Heart left ventricle (tissue), 16 donors: ENCODE results near the gene LAGE3. TPM values are rescaled to one million over a fixed set of nuclear protein-coding genes. Genes with fewer than 3 reads are reported as not detected.

Experiments
- ATAC-seq, 4 donors: fragments of 200-7000 bp; cut with Tn5 transposase; one replicate each; pipeline ENCODE4 v1.9.1; 2020 to 2022; ENCODE audit warnings: moderate library complexity in 4 of 4, mild to moderate bottlenecking in 3 of 4, moderate number of reproducible peaks in 1 of 4
- DNase-seq, 5 donors: peaks; one replicate each; pipeline ENCODE4 v3.0.0-alpha.2; 2020
- H3K27ac ChIP-seq, 12 donors: fragments of 200-600 bp; sonication (generic) in 4 of 12; one replicate each; pipeline versions ENCODE4 v1.5.0 to v1.8.0; 2016 to 2022; ENCODE audit warnings: mild to moderate bottlenecking in 2 of 12
- H3K27me3 ChIP-seq, 9 donors: fragments of 200-600 bp; sonication (generic) in 2 of 9; one replicate each; pipeline versions ENCODE4 v1.5.1 to v1.8.0; 2016 to 2022; ENCODE audit warnings: mild to moderate bottlenecking in 3 of 9
- H3K36me3 ChIP-seq, 9 donors: fragments of 200-600 bp; sonication (generic) in 2 of 9; one replicate each; pipeline versions ENCODE4 v1.5.0 to v1.8.0; 2018 to 2022; ENCODE audit warnings: mild to moderate bottlenecking in 2 of 9
- H3K4me1 ChIP-seq, 12 donors: fragments of 200-600 bp; sonication (generic) in 4 of 12; one replicate each; pipeline versions ENCODE4 v1.5.0 to v1.8.0; 2016 to 2022; ENCODE audit warnings: mild to moderate bottlenecking in 3 of 12
- H3K4me3 ChIP-seq, 12 donors: fragments of 200-600 bp; sonication (generic) in 4 of 12; one replicate each; pipeline versions ENCODE4 v1.5.0 to v1.8.0; 2017 to 2022; ENCODE audit warnings: mild to moderate bottlenecking in 9 of 12, moderate library complexity in 4 of 12
- H3K9me3 ChIP-seq, 12 donors: fragments of 200-600 bp; sonication (generic) in 4 of 12; one replicate each; pipeline versions ENCODE4 v1.5.0 to v1.8.0; 2016 to 2022; ENCODE audit warnings: mild to moderate bottlenecking in 1 of 12
- POLR2A ChIP-seq, 2 donors: fragments of 450-650 bp; IDR thresholded peaks; one replicate each; pipeline ENCODE4 v1.6.1; 2017; ENCODE audit warnings: antibody characterized with exemption in 2 of 2, mild to moderate bottlenecking in 2 of 2, moderate library complexity in 2 of 2
- WGBS, 4 donors: extraction: QIAGEN DNeasy Blood & Tissue Kit in 2 of 4; methylation state at CpG; one replicate each; pipeline versions ENCODE4 v1.1.5 to v1.1.7; 2013 to 2018; 5-methylcytosine and 5-hydroxymethylcytosine counted together
- intact Hi-C, 10 donors: fragments of 100-400 bp; cut with DNase I; formaldehyde crosslinking; loops; one replicate each; pipeline versions ENCODE4 v1.11.1 to v1.14.2; 2022
- polyA plus RNA-seq, 2 donors: library from polyadenylated mRNA; stranded (reverse); fragments of 200-250 nt; gene quantifications; one replicate each; pipeline ENCODE4 v1.2.3, GENCODE V29; 2013
- total RNA-seq, 9 donors: library from RNA; depleted of rRNA in 2 of 9; stranded (reverse); fragments of >200 nt in 2 of 9; fragmentation: NEBNext Ultra II Directional in 3 of 9; extraction: Animal tissue kit (Norgen Biotek cat#: 25700) in 3 of 9; gene quantifications; one replicate each; pipeline versions ENCODE4 v1.1.0 to v1.2.4, GENCODE V29; 2016 to 2023
- TF ChIP-seq, protein P1 (sequence below), 12 donors: fragments of 200-600 bp; sonication (generic) in 4 of 12; IDR thresholded peaks; one replicate each; pipeline versions ENCODE4 v1.5.0 to v1.8.0; 2018 to 2022; ENCODE audit warnings: antibody characterized with exemption in 12 of 12, mild to moderate bottlenecking in 5 of 12
- donor health status: ischemic (EF 13 %, LVEDD 7.1; RV severe dilation, severe dysfunction).
- donor health status: healthy with polysubstance abuse.
- donor health status: DM: no; HTN: yes; CAD: no.
- donor health status: DM: no; HTN: no; CAD: no.
- donor health status: ischemic (EF 25% LVEDD 6.9; RV normal size, moderate dysfunction).
- donor health status: ischemic (EF 25% LVEDD 5.7; RV mildly dilated, moderate dysfunction).
- donor health status: healthy.
- donor health status: DM: yes; HTN: yes; CAD: no.
- donor health status: ischemic (EF 35%, LVEDD 5.7; RV mildly dilated, moderate dysfunction).
- donor health status: nonischemic (EF 11% LVEDD 7.7; RV severe dilation, severe dysfunction).
- donor health status: DM: yes; HTN: yes; CAD: no.
- donor health status: PGD.
- donor health status: ischemic (EF 29% LVEDD 5.4; RV normal size, mild dysfunction).
- donor health status: nonischemic (EF 23%, LVEDD 6.1; RV moderate dilation, normal function).

LAGE3 gene
- total and polyA plus RNA-seq, 11 donors = 15.1 to 26.8 (median 18.9) TPM

DNA sequence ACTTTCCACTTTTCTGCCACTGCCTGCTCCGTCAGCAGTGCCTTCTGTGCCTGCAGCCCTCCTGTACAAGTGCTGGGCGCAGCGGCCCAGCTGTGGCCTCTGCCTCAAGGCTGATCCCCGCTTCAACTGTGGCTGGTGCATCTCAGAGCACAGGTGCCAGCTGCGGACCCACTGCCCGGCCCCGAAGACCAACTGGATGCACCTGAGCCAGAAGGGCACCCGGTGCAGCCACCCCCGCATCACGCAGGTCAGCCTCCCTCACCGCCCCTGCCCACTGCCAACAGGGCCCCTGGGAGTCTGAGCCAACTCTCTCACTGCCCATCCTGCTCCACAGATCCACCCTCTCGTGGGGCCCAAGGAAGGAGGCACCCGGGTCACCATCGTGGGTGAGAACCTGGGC is 13.5 kb downstream of the LAGE3 start:
- ATAC-seq (no peak), DNase-seq (peak in 1 of 5 donors; percentile 26)
- WGBS, 4 donors = 79 to 95% (median 89%) methylated on average over 10 to 14 of the region's 14 CpGs
- Histone ChIP-seq H3K27ac (no peak overlapping the region), H3K4me3 (no peak overlapping the region), H3K4me1 (no peaks in the 10 kb centered on the region), H3K27me3 (no peaks in the 10 kb centered on the region), H3K9me3 (no peaks in the 10 kb centered on the region), H3K36me3 (peaks cover 0 to 55% (median 4%) of the 10 kb centered on the region in 9 donors)
- intact Hi-C loops = no loop called here
- TF ChIP-seq, protein P1, sequence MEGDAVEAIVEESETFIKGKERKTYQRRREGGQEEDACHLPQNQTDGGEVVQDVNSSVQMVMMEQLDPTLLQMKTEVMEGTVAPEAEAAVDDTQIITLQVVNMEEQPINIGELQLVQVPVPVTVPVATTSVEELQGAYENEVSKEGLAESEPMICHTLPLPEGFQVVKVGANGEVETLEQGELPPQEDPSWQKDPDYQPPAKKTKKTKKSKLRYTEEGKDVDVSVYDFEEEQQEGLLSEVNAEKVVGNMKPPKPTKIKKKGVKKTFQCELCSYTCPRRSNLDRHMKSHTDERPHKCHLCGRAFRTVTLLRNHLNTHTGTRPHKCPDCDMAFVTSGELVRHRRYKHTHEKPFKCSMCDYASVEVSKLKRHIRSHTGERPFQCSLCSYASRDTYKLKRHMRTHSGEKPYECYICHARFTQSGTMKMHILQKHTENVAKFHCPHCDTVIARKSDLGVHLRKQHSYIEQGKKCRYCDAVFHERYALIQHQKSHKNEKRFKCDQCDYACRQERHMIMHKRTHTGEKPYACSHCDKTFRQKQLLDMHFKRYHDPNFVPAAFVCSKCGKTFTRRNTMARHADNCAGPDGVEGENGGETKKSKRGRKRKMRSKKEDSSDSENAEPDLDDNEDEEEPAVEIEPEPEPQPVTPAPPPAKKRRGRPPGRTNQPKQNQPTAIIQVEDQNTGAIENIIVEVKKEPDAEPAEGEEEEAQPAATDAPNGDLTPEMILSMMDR (IDR thresholded peaks at IDR 0.05) = no peak
- TF ChIP-seq POLR2A (IDR thresholded peaks at IDR 0.05) = no peak

- H3K27me3 ChIP-seq = no peaks in the 10 kb centered on the region
- DNase-seq (peak in 1 of 5 donors; percentile 30), ATAC-seq (no peak)
- H3K27ac ChIP-seq = no peak overlapping the region
- no peak overlapping the region for H3K4me3 ChIP-seq
- H3K4me1 ChIP-seq = peaks cover 0 to 2% (median 0%) of the 10 kb centered on the region in 12 donors
- H3K9me3 ChIP-seq = no peaks in the 10 kb centered on the region
- 90 to 95% (median 94%) methylated on average over 27 to 28 of the region's 28 CpGs for WGBS, 4 donors
- TF ChIP-seq, protein P1 (IDR thresholded peaks at IDR 0.05) = no peak
- no peak for TF ChIP-seq POLR2A (IDR thresholded peaks at IDR 0.05)
- peaks cover 0 to 48% (median 4%) of the 10 kb centered on the region in 9 donors for H3K36me3 ChIP-seq
- intact Hi-C loops = no loop called here
Measured at GRCh38 chrX:154464806-154465365, 14.2 kb downstream of the LAGE3 start.

DNA sequence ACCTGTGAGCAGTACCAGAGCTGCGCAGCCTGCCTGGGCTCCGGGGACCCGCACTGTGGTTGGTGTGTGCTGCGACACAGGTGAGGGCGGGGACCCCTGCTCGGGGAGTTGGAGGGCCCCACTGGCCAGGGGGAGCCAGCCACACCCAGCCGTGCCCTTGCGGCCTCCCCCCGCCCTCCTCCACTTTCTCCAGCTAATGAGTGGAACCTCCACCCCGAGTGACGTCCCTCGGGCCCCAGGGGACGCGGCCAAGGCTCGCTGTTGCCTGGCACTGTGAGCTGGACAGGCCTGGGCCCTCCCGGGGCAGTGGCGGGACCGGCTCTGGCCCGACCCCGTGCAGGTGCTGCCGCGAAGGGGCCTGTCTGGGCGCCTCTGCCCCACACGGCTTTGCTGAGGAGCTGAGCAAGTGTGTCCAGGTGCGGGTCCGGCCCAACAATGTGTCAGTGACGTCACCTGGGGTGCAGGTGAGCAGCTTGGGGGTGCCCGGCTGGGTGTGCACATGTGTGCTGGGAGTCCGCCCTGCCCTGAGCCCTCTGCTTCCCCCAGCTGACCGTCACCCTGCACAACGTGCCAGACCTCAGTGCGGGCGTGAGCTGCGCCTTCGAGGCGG is 15.4 kb downstream of the LAGE3 start:
- Histone ChIP-seq H3K4me3 (no peak overlapping the region), H3K9me3 (no peaks in the 10 kb centered on the region), H3K27ac (no peak overlapping the region), H3K27me3 (no peaks in the 10 kb centered on the region), H3K4me1 (peaks cover 0 to 10% (median 0%) of the 10 kb centered on the region in 12 donors), H3K36me3 (peaks cover 0 to 39% (median 4%) of the 10 kb centered on the region in 9 donors)
- intact Hi-C loops = no loop called here
- no peak for ATAC-seq
- peak in 1 of 5 donors; percentile 48 for DNase-seq
- 86 to 95% (median 91%) methylated on average over 19 to 36 of the region's 36 CpGs for WGBS, 4 donors
- TF ChIP-seq, protein P1 (IDR thresholded peaks at IDR 0.05) = no peak
- no peak for TF ChIP-seq POLR2A (IDR thresholded peaks at IDR 0.05)

DNA sequence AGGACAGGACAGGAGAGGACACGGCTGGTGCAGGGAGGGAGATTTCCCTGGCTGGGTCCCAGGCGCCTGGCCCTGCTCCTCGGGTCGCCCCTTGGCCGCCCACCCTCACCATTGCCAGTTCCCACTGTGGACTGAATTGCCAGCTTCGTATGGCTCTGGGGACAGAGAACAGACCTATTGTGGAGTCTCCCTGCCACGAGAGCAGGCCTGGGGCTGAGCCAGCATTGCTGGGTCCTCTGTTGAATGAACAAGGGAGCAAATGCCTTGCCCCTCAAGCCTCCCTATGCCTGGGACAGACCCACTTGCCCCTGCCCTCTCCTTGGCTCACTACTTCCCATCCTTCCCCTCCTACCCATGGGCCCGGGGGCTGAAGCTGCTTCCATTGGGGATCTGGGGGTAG is 16.7 kb downstream of the LAGE3 start:
- Histone ChIP-seq H3K27ac (no peak overlapping the region), H3K27me3 (no peaks in the 10 kb centered on the region), H3K4me1 (peaks cover 0 to 13% (median 0%) of the 10 kb centered on the region in 12 donors), H3K36me3 (peaks cover 0 to 32% (median 3%) of the 10 kb centered on the region in 9 donors), H3K9me3 (no peaks in the 10 kb centered on the region), H3K4me3 (no peak overlapping the region)
- intact Hi-C loops = no loop called here
- 76 to 82% (median 78%) methylated on average over 8 of the region's 8 CpGs for WGBS, 4 donors
- TF ChIP-seq, protein P1 (IDR thresholded peaks at IDR 0.05) = no peak
- no peak for TF ChIP-seq POLR2A (IDR thresholded peaks at IDR 0.05)
- ATAC-seq (no peak), DNase-seq (peak in 1 of 5 donors; percentile 22)
